Osteocyte (in vitro differentiated cells): ENCODE results near the gene DDAH2. TPM values are rescaled to one million over a fixed set of nuclear protein-coding genes. Genes with fewer than 3 reads are reported as not detected.

ENCODE experiments used
- DNase-seq: peaks from one replicate; pipeline ENCODE4 v3.0.0; 2021; ENCODE audit warnings: mixed read lengths; ENCODE audit not compliant: unreplicated experiment; ENCODE audit errors: extremely low spot score
- H3K27ac Mint-ChIP-seq: one replicate; pipeline ENCODE4 v1.8.0; 2021; ENCODE audit warnings: mild to moderate bottlenecking, mixed read lengths; ENCODE audit not compliant: unreplicated experiment
- H3K27me3 Mint-ChIP-seq: one replicate; pipeline ENCODE4 v1.8.0; 2021; ENCODE audit warnings: mixed read lengths; ENCODE audit not compliant: unreplicated experiment
- H3K36me3 Mint-ChIP-seq: one replicate; pipeline ENCODE4 v1.8.0; 2021; ENCODE audit warnings: mixed read lengths; ENCODE audit not compliant: unreplicated experiment
- H3K4me1 Mint-ChIP-seq: one replicate; pipeline ENCODE4 v1.8.0; 2021; ENCODE audit warnings: mixed read lengths; ENCODE audit not compliant: unreplicated experiment
- H3K4me3 Mint-ChIP-seq: one replicate; pipeline ENCODE4 v1.8.0; 2021; ENCODE audit warnings: mild to moderate bottlenecking, moderate library complexity, mixed read lengths; ENCODE audit not compliant: unreplicated experiment
- H3K9me3 Mint-ChIP-seq: one replicate; pipeline ENCODE4 v1.8.0; 2021; ENCODE audit warnings: mixed read lengths; ENCODE audit not compliant: unreplicated experiment
- CTCF ChIP-seq: fragments of 200-600 bp; sonication (generic); IDR thresholded peaks from 2 replicates; pipeline ENCODE4 v1.5.0; 2021; ENCODE audit warnings: antibody characterized with exemption, mild to moderate bottlenecking, moderate library complexity
- total RNA-seq: library from RNA; stranded (reverse); gene quantifications from 2 replicates; pipeline ENCODE4 v1.2.1, GENCODE V29; 2021

Gene DDAH2
- total RNA-seq, 1 donor from 2014 or later = 96.3 TPM

GRCh38 chr6:31687860-31688693 lies 41.0 kb downstream of the DDAH2 start:
- H3K36me3 Mint-ChIP-seq = peaks cover 32% of the 10 kb centered on the region
- H3K27ac Mint-ChIP-seq = no peak overlapping the region
- no peak for DNase-seq
- no peak overlapping the region for H3K4me3 Mint-ChIP-seq
- no peak for TF ChIP-seq CTCF
- no peaks in the 10 kb centered on the region for H3K4me1 Mint-ChIP-seq
- no peaks in the 10 kb centered on the region for H3K9me3 Mint-ChIP-seq
- H3K27me3 Mint-ChIP-seq = no peaks in the 10 kb centered on the region

DNA sequence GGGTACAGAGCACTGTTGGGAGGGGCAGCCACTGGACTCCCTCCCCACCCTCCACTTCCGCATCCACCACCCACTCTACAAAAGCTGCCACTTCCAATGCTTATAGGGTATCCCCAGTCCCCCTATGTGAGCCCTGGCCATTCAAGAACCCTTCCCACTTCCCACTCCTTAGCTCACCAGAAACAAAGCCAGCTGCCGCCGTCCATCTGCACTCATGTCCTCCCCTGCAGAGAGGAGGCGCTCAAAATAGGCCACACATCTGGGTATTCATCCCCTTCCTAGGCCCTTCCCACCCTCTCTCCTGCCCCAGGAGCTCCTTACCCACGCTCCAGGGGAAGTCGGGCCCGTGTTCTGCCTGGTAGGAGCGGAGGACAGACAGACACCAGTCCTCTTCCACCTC lies 41.8 kb downstream of the DDAH2 start:
- no peak for TF ChIP-seq CTCF
- no peaks in the 10 kb centered on the region for H3K9me3 Mint-ChIP-seq
- H3K4me1 Mint-ChIP-seq = no peaks in the 10 kb centered on the region
- H3K36me3 Mint-ChIP-seq = peaks cover 27% of the 10 kb centered on the region
- DNase-seq = no peak
- H3K27ac Mint-ChIP-seq = no peak overlapping the region
- H3K27me3 Mint-ChIP-seq = no peaks in the 10 kb centered on the region
- no peak overlapping the region for H3K4me3 Mint-ChIP-seq

DNA sequence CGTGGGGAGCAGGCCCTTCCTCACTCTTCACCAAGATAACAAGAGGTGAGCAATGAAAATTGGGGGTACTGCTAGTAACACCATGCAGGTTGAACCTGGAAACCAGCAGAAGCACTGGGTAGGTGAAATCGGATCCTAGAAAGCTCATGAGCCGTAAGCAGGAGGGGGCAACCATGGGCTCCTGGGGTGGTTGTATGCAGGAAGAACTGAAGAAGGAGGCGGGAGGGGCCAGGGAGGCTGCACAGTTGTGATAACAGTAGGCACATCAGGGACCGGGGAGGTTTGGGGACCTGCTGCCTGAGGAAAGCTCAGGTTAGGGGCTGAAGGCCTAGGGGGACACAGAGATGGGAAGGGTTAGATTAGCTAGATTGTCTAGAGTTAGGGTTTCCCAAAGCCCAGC lies 42.6 kb downstream of the DDAH2 start:
- no peaks in the 10 kb centered on the region for H3K9me3 Mint-ChIP-seq
- H3K4me1 Mint-ChIP-seq = peaks cover 2% of the 10 kb centered on the region
- TF ChIP-seq CTCF = no peak
- H3K27ac Mint-ChIP-seq = no peak overlapping the region
- DNase-seq = no peak
- H3K36me3 Mint-ChIP-seq = peaks cover 27% of the 10 kb centered on the region
- H3K4me3 Mint-ChIP-seq = no peak overlapping the region
- H3K27me3 Mint-ChIP-seq = no peaks in the 10 kb centered on the region

DNA sequence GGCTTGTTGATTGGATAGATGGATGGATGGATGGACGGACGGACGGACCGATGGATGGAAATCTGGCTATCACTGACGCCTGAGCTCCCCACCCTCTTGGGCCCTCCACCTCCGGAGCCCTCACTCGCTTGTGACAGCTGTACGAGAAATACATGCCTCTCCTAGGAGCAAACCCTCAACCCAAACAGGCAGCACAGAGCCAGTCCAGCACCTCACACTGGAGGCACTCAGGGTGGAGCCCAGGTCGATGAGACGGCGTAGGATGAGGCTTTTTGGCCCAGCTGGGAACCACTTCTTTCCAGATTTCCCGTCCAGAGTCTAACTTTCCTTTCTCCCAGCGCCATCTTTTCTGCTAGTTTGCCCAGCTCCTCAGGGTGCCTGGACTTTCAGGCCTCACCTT lies 45.5 kb downstream of the DDAH2 start:
- Mint-ChIP-seq H3K4me1 (peaks cover 16% of the 10 kb centered on the region), H3K4me3 (no peak overlapping the region), H3K27ac (no peak overlapping the region), H3K9me3 (no peaks in the 10 kb centered on the region), H3K36me3 (peaks cover 17% of the 10 kb centered on the region), H3K27me3 (no peaks in the 10 kb centered on the region)
- no peak for TF ChIP-seq CTCF
- no peak for DNase-seq

- Mint-ChIP-seq H3K27me3 (no peaks in the 10 kb centered on the region), H3K27ac (peak overlapping the region; percentile 90)
- no peak for TF ChIP-seq CTCF
Measured at GRCh38 chr6:31681135-31681671, 47.9 kb downstream of the DDAH2 start.

More at GRCh38 chr6:31681135-31681671, 47.9 kb downstream of the DDAH2 start:
- no peak for DNase-seq
- H3K9me3 Mint-ChIP-seq = no peaks in the 10 kb centered on the region
- peaks cover 5% of the 10 kb centered on the region for H3K36me3 Mint-ChIP-seq
- H3K4me1 Mint-ChIP-seq = peaks cover 16% of the 10 kb centered on the region
- H3K4me3 Mint-ChIP-seq = peak overlapping the region; percentile 73
